Peyer's patch (tissue), 4 donors: ENCODE data around the gene CFAP58.

Experiments
- CTCF ChIP-seq, 6 experiments: fragments of 450-650 bp in 4 of 6; fragments of 200-600 bp in 2 of 6; sonication (generic) in 1 of 6; IDR thresholded peaks; one replicate each; pipeline ENCODE4 v1.5.1; 2017 to 2019; ENCODE audit warnings: antibody characterized with exemption in 6 of 6, mild to moderate bottlenecking in 3 of 6, moderate library complexity in 1 of 6
- POLR2A ChIP-seq, 2 donors: fragments of 450-650 bp; IDR thresholded peaks; one replicate each; pipeline ENCODE4 v1.5.1; 2017; ENCODE audit warnings: antibody characterized with exemption in 2 of 2, mild to moderate bottlenecking in 2 of 2, moderate library complexity in 2 of 2

GRCh38 chr10:104367904-104368303 lies 14.3 kb downstream of the CFAP58 start:
- TF ChIP-seq CTCF (IDR thresholded peaks at IDR 0.05) (no peak), POLR2A (IDR thresholded peaks at IDR 0.05) (no peak)
